HG03095 (cell line): ENCODE results near the gene ZNF143.

ENCODE experiments used
- ATAC-seq: cut with Tn5 transposase; IDR thresholded peaks from one replicate; pipeline ENCODE4 v1.9.1; 2021; ENCODE audit warnings: moderate library complexity; ENCODE audit not compliant: unreplicated experiment

Gene ZNF143

GRCh38 chr11:9573775-9574621 lies 113.2 kb downstream of the ZNF143 start:
- peak; percentile 22 for ATAC-seq

- no peak for ATAC-seq
Observed at GRCh38 chr11:9574622-9575259, 113.9 kb downstream of the ZNF143 start.

DNA sequence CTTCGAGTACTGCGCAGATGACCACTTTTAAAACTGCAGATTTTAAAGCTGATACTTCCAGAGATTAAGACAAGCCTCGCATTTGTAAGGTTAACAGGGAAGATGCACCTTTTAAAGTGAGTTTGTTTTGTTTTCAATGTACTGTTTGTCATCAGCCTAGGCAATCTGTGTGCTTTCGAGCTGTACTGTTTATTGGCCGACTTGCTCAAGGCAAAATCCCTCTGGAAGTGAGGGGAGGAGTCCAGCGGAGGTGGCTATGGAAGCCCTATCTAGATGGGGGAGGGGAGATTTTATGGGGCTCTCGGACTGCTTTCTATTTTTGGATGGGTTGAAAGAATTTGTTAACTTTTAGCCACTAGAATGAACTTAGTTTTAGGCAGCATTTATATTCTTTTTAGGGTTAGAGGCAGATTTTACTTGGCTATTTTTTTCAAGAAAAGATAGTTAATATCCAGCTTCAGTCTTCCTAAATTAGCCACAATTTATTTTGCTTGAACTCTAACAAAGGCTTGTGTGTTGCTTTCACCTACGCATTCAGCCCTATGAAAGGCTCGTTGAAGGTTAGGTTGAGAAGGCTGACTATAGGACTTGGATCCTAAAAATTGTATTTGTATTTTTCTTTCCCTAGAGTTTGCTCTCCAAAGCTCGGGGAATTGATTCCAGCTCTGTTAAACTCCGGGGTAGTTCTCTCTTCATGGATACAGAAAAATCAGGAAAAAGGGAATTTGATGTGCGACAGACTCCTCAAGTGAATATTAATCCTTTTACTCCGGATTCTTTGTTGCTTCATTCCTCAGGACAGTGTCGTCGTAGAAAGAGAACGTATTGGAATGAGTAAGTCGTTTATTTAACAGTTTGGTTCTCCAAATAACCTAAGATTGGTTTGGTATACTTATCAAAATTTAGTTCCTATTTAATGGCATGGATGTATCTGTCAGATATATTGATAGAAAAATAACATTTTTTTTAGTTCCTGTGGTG lies 114.7 kb downstream of the ZNF143 start:
- ATAC-seq = no peak

GRCh38 chr11:9576701-9577381 lies 116.0 kb downstream of the ZNF143 start:
- ATAC-seq = no peak

DNA sequence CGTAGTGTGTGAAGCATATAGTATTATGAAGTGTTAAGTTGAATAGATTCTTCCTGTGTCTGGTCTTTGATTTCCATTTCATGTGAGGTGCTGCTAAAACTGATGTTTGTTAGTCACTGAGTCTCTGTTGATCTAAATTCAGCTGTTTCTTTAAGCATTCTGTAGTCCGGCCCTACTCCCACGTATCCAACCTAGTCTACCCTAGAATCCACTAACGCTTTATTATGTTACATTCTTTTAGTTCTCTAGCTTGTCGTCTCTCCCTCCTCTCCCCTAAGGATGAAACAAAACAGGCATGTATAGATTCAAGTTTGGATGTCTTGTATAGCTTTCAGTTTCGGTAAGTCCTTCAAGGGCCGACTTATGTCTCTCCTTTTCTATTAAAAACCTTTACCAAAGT lies 116.7 kb downstream of the ZNF143 start:
- no peak for ATAC-seq
